ENCODE measurements around the gene ZNF230.

DNA sequence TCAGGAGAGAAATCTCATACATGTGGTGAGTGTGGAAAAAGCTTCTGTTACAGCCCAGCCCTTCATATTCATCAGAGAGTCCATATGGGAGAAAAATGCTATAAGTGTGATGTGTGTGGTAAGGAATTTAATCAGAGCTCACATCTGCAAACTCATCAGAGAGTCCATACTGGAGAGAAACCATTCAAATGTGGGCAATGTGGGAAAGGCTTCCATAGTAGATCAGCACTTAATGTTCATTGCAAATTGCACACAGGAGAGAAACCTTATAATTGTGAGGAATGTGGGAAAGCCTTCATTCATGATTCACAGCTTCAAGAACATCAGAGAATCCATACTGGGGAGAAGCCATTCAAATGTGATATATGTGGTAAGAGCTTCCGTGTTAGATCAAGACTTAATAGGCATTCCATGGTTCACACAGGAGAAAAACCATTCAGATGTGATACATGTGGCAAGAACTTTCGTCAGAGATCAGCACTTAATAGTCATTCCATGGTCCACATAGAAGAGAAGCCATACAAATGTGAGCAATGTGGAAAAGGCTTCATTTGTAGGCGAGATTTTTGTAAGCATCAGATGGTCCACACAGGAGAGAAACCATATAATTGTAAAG lies 36.6 kb upstream of the ZNF230 start:
- no peak for TF ChIP-seq CTCF (IDR thresholded peaks at IDR 0.05; ENCODE audit: insufficient read depth, low read length)
- no peak for TF ChIP-seq GABPA (IDR thresholded peaks at IDR 0.05; ENCODE audit: low read depth)

Measured in HL-60 (cell line).